Glutamatergic neuron (in vitro differentiated cells): ENCODE measurements around the gene RXRG. TPM values are rescaled to one million over a fixed set of nuclear protein-coding genes. Genes with fewer than 3 reads are reported as not detected.

Experiments used
- DNase-seq: peaks from one replicate; pipeline ENCODE4 v3.0.0; 2022
- H3K27ac Mint-ChIP-seq: one replicate; pipeline ENCODE4 v1.8.0; 2020; ENCODE audit warnings: mild to moderate bottlenecking, mixed read lengths, inconsistent platforms; ENCODE audit not compliant: unreplicated experiment
- H3K27me3 Mint-ChIP-seq: one replicate; pipeline ENCODE4 v1.8.0; 2020; ENCODE audit warnings: mild to moderate bottlenecking, moderate library complexity, mixed read lengths, inconsistent platforms; ENCODE audit not compliant: unreplicated experiment
- H3K36me3 Mint-ChIP-seq: one replicate; pipeline ENCODE4 v1.8.0; 2020; ENCODE audit warnings: mild to moderate bottlenecking, mixed read lengths, inconsistent platforms; ENCODE audit not compliant: unreplicated experiment
- H3K4me1 Mint-ChIP-seq: one replicate; pipeline ENCODE4 v1.8.0; 2020; ENCODE audit warnings: mild to moderate bottlenecking, low read depth, mixed read lengths, inconsistent platforms; ENCODE audit not compliant: unreplicated experiment
- H3K4me3 Mint-ChIP-seq: one replicate; pipeline ENCODE4 v1.8.0; 2020; ENCODE audit warnings: mild to moderate bottlenecking, mixed read lengths, inconsistent platforms; ENCODE audit not compliant: unreplicated experiment
- H3K9me3 Mint-ChIP-seq: one replicate; pipeline ENCODE4 v1.8.0; 2020; ENCODE audit warnings: mild to moderate bottlenecking, moderate library complexity, mixed read lengths, inconsistent platforms; ENCODE audit not compliant: unreplicated experiment
- total RNA-seq: library from RNA; stranded (reverse); fragmentation: NEBNext Ultra II Directional; extraction: Animal tissue kit (Norgen Biotek cat#: 25700); gene quantifications from one replicate; pipeline ENCODE4 v1.2.1, GENCODE V29; 2021; ENCODE audit not compliant: unreplicated experiment
- TF ChIP-seq, protein P1 (sequence below): fragments of 200-600 bp; sonication (generic); IDR thresholded peaks from one replicate; pipeline ENCODE4 v1.5.0; 2021; ENCODE audit not compliant: partially characterized antibody, unreplicated experiment

Gene RXRG
- total RNA-seq, 1 donor from 2014 or later = 10.4 TPM

DNA sequence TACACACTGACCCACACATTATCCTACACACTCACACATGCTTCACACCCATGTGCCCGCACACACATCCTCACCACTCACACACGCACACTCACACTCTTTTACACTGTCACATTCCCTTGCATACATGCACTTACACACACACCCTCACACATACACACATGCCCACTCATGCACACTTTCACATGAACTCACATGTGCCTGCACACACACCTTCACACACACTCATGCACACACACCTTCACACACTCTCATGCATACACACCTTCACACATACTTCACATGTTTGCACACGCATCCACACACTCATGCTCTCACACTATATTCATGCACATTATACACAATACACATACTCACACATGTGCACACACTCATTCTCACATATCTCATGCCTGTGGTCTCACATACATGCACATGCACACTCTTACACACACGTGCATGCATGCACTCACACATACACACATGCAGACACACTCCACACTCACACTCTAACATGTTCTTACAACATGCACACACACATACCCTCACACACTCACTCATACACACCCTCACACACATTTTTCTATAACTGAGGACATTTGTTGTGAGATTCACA is 42.3 kb downstream of the RXRG start:
- Mint-ChIP-seq H3K9me3 (peaks cover under 1% of the 10 kb centered on the region), H3K4me1 (peaks cover 2% of the 10 kb centered on the region), H3K27me3 (no peaks in the 10 kb centered on the region), H3K4me3 (no peak overlapping the region), H3K36me3 (no peaks in the 10 kb centered on the region), H3K27ac (no peak overlapping the region)
- TF ChIP-seq, protein P1, sequence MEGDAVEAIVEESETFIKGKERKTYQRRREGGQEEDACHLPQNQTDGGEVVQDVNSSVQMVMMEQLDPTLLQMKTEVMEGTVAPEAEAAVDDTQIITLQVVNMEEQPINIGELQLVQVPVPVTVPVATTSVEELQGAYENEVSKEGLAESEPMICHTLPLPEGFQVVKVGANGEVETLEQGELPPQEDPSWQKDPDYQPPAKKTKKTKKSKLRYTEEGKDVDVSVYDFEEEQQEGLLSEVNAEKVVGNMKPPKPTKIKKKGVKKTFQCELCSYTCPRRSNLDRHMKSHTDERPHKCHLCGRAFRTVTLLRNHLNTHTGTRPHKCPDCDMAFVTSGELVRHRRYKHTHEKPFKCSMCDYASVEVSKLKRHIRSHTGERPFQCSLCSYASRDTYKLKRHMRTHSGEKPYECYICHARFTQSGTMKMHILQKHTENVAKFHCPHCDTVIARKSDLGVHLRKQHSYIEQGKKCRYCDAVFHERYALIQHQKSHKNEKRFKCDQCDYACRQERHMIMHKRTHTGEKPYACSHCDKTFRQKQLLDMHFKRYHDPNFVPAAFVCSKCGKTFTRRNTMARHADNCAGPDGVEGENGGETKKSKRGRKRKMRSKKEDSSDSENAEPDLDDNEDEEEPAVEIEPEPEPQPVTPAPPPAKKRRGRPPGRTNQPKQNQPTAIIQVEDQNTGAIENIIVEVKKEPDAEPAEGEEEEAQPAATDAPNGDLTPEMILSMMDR = no peak
- DNase-seq = no peak

DNA sequence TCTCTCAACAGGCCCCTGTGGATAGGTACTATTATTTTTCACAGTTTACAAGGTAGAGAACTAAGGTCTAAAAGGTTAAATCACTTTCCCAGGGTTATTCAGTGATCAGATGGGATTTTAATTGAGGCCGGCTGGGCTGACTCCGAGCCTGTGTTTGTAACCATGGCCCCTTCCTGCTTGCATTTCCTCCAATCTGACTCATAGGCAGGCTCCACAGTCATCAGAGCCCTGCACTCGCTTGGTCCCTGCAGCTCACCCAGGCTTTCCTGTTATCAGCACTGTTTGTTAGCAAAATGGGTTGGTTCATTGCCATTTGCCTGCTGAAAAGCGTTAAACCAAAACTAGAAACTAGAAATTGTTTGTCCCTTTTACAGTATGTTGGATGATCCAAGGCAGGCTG is 47.0 kb downstream of the RXRG start:
- Mint-ChIP-seq H3K27me3 (no peaks in the 10 kb centered on the region), H3K36me3 (no peaks in the 10 kb centered on the region), H3K4me1 (peaks cover 2% of the 10 kb centered on the region), H3K4me3 (no peak overlapping the region), H3K9me3 (no peaks in the 10 kb centered on the region), H3K27ac (no peak overlapping the region)
- no peak for DNase-seq
- TF ChIP-seq, protein P1 = no peak

DNA sequence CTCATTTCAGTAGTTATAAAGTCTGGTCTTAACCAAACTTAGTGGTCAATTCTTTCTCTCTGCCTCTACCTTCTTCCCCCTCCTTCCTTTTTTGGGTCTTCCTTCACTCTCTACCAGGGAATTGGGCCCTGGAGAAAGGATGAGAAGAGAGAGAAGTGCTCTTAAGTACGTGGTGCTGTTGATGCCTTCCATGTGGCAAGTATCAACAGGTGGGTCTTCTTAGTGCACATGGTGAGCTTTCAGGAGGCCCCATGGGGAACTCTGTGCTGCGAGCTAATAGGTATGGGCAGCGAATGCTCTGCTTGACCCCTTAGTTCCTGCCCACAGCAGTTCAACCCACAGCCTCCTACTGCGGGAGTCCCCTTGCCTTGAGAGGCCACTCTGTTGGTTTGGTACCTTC is 49.0 kb downstream of the RXRG start:
- no peak for DNase-seq
- Mint-ChIP-seq H3K4me1 (peaks cover 2% of the 10 kb centered on the region), H3K4me3 (no peak overlapping the region), H3K27me3 (peaks cover 4% of the 10 kb centered on the region), H3K27ac (no peak overlapping the region), H3K9me3 (no peaks in the 10 kb centered on the region), H3K36me3 (no peaks in the 10 kb centered on the region)
- TF ChIP-seq, protein P1 = no peak

DNA sequence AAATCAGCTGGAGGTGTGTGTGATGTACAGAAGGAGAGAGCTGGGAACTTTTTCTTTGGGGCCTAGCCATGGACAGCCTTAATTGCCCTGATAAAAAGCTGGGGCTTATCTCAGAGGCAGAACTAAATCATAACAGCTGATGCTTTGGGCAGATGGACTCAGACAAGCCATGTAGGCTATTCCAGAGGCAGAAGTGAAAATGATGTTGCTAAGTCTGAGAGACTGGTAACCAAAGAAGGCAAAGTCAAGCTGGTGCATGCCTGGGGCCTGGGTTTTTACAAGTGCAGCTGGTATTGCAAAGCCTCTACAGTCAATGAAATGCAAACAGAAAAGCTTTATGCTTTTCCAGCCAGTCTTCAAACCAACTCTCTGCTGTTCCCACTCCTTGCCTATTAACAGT is 49.4 kb downstream of the RXRG start:
- no peaks in the 10 kb centered on the region for H3K9me3 Mint-ChIP-seq
- H3K4me3 Mint-ChIP-seq = no peak overlapping the region
- peaks cover 4% of the 10 kb centered on the region for H3K27me3 Mint-ChIP-seq
- TF ChIP-seq, protein P1 = no peak
- no peak for DNase-seq
- no peaks in the 10 kb centered on the region for H3K4me1 Mint-ChIP-seq
- no peak overlapping the region for H3K27ac Mint-ChIP-seq
- H3K36me3 Mint-ChIP-seq = no peaks in the 10 kb centered on the region

DNA sequence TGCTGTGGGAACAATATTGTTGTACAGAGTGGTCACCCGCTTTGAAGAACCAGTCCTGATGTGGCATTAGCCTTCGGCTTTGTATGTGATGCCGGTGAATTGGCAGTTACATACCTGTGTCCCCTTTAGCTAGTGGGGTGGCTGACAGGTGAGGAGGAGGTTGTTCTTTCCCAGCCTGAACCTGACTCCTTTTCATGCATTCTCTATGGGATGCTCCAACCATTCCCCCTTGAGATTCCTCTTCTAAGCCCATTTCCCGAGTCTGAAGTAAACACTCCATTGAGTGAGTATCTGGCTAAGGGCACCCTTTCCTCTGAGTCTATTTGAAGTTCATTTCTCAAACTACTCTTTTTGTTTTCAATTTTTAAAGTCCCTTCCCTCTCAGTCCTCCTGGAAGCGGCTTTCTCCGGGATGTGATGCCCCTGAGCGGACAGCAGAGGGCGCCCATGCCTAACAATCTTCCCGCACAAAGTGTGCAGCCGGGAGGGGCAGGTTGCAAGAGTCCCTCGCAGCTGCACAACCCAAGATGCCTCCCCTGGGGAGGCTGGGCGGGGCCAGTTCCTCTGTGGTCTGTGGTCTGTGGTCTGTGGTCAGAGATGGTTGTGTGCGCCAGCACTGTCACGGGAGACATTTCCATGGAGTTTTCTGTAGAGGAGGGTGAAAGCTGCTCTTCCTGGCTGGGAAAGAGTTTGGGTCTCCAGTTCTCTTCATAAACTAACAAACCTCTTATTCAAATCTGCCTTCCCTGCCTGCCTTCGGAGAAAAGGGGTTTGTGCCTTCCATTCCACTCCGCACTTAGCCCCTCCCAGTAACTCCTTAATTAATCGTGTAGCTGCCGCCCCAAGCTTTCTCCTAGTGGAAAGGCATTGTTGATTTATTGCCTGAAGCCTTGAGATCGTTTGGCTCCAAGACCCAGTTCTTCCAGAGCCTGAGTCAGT is 52.0 kb downstream of the RXRG start:
- H3K27ac Mint-ChIP-seq = no peak overlapping the region

More for the DNA sequence above, 52.0 kb downstream of the RXRG start:
- Mint-ChIP-seq H3K36me3 (no peaks in the 10 kb centered on the region), H3K9me3 (no peaks in the 10 kb centered on the region), H3K4me3 (peak overlapping the region; percentile 66), H3K27me3 (peaks cover 4% of the 10 kb centered on the region), H3K4me1 (no peaks in the 10 kb centered on the region)
- TF ChIP-seq, protein P1 = peak; percentile 97
- DNase-seq = peak; percentile 87
